GM18951 (cell line): ENCODE data around the gene CD247.

Experiments
- POLR2A ChIP-seq: IDR thresholded peaks from 4 replicates; pipeline ENCODE4 v1.6.1; 2011; ENCODE audit warnings: mild to moderate bottlenecking; ENCODE audit not compliant: insufficient read length, insufficient read depth; ENCODE audit errors: extremely low read depth
- in situ Hi-C: fragments of 300-500 bp; cut with MboI; formaldehyde crosslinking; loops from one replicate; pipeline ENCODE4 v1.12.0; 2022; ENCODE audit warnings: low sequenced_read_pairs, mixed read lengths, inconsistent platforms; ENCODE audit not compliant: unreplicated experiment

The CD247 gene

GRCh38 chr1:167532964-167533824 is 14.9 kb upstream of the CD247 start:
- in situ Hi-C loops, result loop anchor here (10.0 kb wide), 2 partner anchors 268 to 468 kb away; no protein-coding TSS in a partner anchor
- TF ChIP-seq POLR2A, result no peak

- no peak for TF ChIP-seq POLR2A
- in situ Hi-C loops, result loop anchor here (10.0 kb wide), 2 partner anchors 268 to 468 kb away; no protein-coding TSS in a partner anchor
Observed at GRCh38 chr1:167532375-167532774, 14.0 kb upstream of the CD247 start.

GRCh38 chr1:167529829-167530474 is 11.6 kb upstream of the CD247 start:
- in situ Hi-C loops, result loop anchor here (10.0 kb wide), 2 partner anchors 265 to 465 kb away; no protein-coding TSS in a partner anchor
- no peak for TF ChIP-seq POLR2A

GRCh38 chr1:167528057-167528728 is 9.9 kb upstream of the CD247 start:
- in situ Hi-C loops, result no loop called here
- no peak for TF ChIP-seq POLR2A

GRCh38 chr1:167526667-167527383 is 8.5 kb upstream of the CD247 start:
- TF ChIP-seq POLR2A, result no peak
- in situ Hi-C loops, result no loop called here

GRCh38 chr1:167524651-167525050 is 6.3 kb upstream of the CD247 start:
- TF ChIP-seq POLR2A, result no peak
- in situ Hi-C loops, result no loop called here

GRCh38 chr1:167522246-167522645 is 3.9 kb upstream of the CD247 start:
- no peak for TF ChIP-seq POLR2A
- in situ Hi-C loops, result no loop called here

- no peak for TF ChIP-seq POLR2A
- in situ Hi-C loops, result no loop called here
Observed at GRCh38 chr1:167520711-167521206, 2.4 kb upstream of the CD247 start.

GRCh38 chr1:167517535-167518330 is 596 bp downstream of the CD247 start:
- in situ Hi-C loops, result no loop called here
- no peak for TF ChIP-seq POLR2A

GRCh38 chr1:167516404-167517388 is 1.6 kb downstream of the CD247 start:
- no peak for TF ChIP-seq POLR2A
- in situ Hi-C loops, result no loop called here

- TF ChIP-seq POLR2A, result no peak
- in situ Hi-C loops, result no loop called here
Observed at GRCh38 chr1:167515893-167516321, 2.4 kb downstream of the CD247 start.
